Osteoblast (primary cell): ENCODE data around the gene RFTN1. TPM values are rescaled to one million over a fixed set of nuclear protein-coding genes. Genes with fewer than 3 reads are reported as not detected.

Source experiments
- DNase-seq: peaks from one replicate; pipeline ENCODE4 v3.0.0; 2011; ENCODE audit warnings: low spot score, mixed read lengths; ENCODE audit not compliant: insufficient read length; ENCODE audit errors: missing footprints
- H2AFZ ChIP-seq: 2 replicates; pipeline ENCODE4 v1.6.0; 2011; ENCODE audit warnings: mild to moderate bottlenecking, low read length
- H3K27ac ChIP-seq: 2 replicates; pipeline ENCODE4 v1.5.1; 2011; ENCODE audit warnings: mild to moderate bottlenecking, low read depth, low read length, moderate library complexity
- H3K27me3 ChIP-seq: 2 replicates; pipeline ENCODE4 v1.6.0; 2012; ENCODE audit warnings: mild to moderate bottlenecking, control low read depth, inconsistent platforms, low read length, moderate library complexity; ENCODE audit not compliant: insufficient read depth
- H3K36me3 ChIP-seq: 2 replicates; pipeline ENCODE4 v1.5.1; 2011; ENCODE audit warnings: mild to moderate bottlenecking, low read length, control low read depth, moderate library complexity; ENCODE audit not compliant: insufficient read depth
- H3K4me1 ChIP-seq: 2 replicates; pipeline ENCODE4 v1.5.1; 2011; ENCODE audit warnings: mild to moderate bottlenecking, low read length, control low read depth, moderate library complexity; ENCODE audit not compliant: insufficient read depth
- H3K4me2 ChIP-seq: 2 replicates; pipeline ENCODE4 v1.6.0; 2011; ENCODE audit warnings: mild to moderate bottlenecking, low read length; ENCODE audit not compliant: insufficient read depth
- H3K4me3 ChIP-seq: fragments of 200-600 bp; sonication (generic); 3 replicates; pipeline ENCODE4 v1.5.1; 2012; ENCODE audit warnings: mild to moderate bottlenecking, low read length, inconsistent platforms; ENCODE audit not compliant: insufficient read depth
- H3K79me2 ChIP-seq: 2 replicates; pipeline ENCODE4 v1.6.0; 2012; ENCODE audit warnings: mild to moderate bottlenecking, low read length, control low read depth, inconsistent platforms; ENCODE audit not compliant: insufficient read depth
- H3K9me3 ChIP-seq: 2 replicates; pipeline ENCODE4 v1.5.1; 2011; ENCODE audit warnings: low read depth, low read length, control low read depth
- H4K20me1 ChIP-seq: 2 replicates; pipeline ENCODE4 v1.6.0; 2012; ENCODE audit warnings: mild to moderate bottlenecking, low read length, control low read depth; ENCODE audit not compliant: insufficient read depth
- CTCF ChIP-seq: IDR thresholded peaks from 2 replicates; pipeline ENCODE4 v1.5.1; 2011; ENCODE audit warnings: mild to moderate bottlenecking, low read depth, low read length, moderate library complexity; ENCODE audit errors: extremely low read depth
- total RNA-seq: library from RNA; depleted of rRNA; stranded (reverse); fragments of >200 nt; gene quantifications from 2 replicates; pipeline ENCODE4 v1.2.3, GENCODE V29; 2012

RFTN1 gene
- total RNA-seq, 1 donor = 99.2 TPM

GRCh38 chr3:16528581-16528993 lies 15.1 kb upstream of the RFTN1 start:
- no peaks in the 10 kb centered on the region for H3K36me3 ChIP-seq
- DNase-seq = peak; percentile 77
- H3K79me2 ChIP-seq = no peaks in the 10 kb centered on the region
- H3K4me1 ChIP-seq = peaks cover 18% of the 10 kb centered on the region
- no peak for TF ChIP-seq CTCF
- no peak overlapping the region for H2AFZ ChIP-seq
- H3K9me3 ChIP-seq = peaks cover 7% of the 10 kb centered on the region
- H3K27ac ChIP-seq = peak overlapping the region; percentile 22
- peaks cover 16% of the 10 kb centered on the region for H3K27me3 ChIP-seq
- no peaks in the 10 kb centered on the region for H4K20me1 ChIP-seq
- no peak overlapping the region for H3K4me2 ChIP-seq
- H3K4me3 ChIP-seq = no peak overlapping the region

GRCh38 chr3:16528106-16528505 lies 14.6 kb upstream of the RFTN1 start:
- DNase-seq = no peak
- H3K79me2 ChIP-seq = no peaks in the 10 kb centered on the region
- H3K27me3 ChIP-seq = peaks cover 14% of the 10 kb centered on the region
- no peak overlapping the region for H3K4me2 ChIP-seq
- no peak overlapping the region for H3K4me3 ChIP-seq
- H3K9me3 ChIP-seq = peaks cover 7% of the 10 kb centered on the region
- H4K20me1 ChIP-seq = no peaks in the 10 kb centered on the region
- no peak overlapping the region for H2AFZ ChIP-seq
- H3K27ac ChIP-seq = no peak overlapping the region
- H3K36me3 ChIP-seq = no peaks in the 10 kb centered on the region
- TF ChIP-seq CTCF = no peak
- peaks cover 20% of the 10 kb centered on the region for H3K4me1 ChIP-seq

- Histone ChIP-seq H4K20me1 (no peaks in the 10 kb centered on the region), H3K4me1 (peaks cover 17% of the 10 kb centered on the region), H3K27ac (no peak overlapping the region), H2AFZ (no peak overlapping the region), H3K4me2 (no peak overlapping the region), H3K27me3 (peaks cover 4% of the 10 kb centered on the region), H3K9me3 (peaks cover 7% of the 10 kb centered on the region), H3K36me3 (no peaks in the 10 kb centered on the region), H3K4me3 (no peak overlapping the region), H3K79me2 (no peaks in the 10 kb centered on the region)
- TF ChIP-seq CTCF = no peak
- no peak for DNase-seq
These were observed 10.7 kb upstream of the RFTN1 start for GRCh38 chr3:16524196-16524595.

- no peak for TF ChIP-seq CTCF
- Histone ChIP-seq H3K4me3 (no peak overlapping the region), H3K9me3 (peaks cover 7% of the 10 kb centered on the region), H3K27me3 (peaks cover 4% of the 10 kb centered on the region), H3K4me1 (peaks cover 13% of the 10 kb centered on the region), H3K4me2 (no peak overlapping the region), H3K27ac (no peak overlapping the region), H2AFZ (no peak overlapping the region), H3K79me2 (no peaks in the 10 kb centered on the region), H4K20me1 (no peaks in the 10 kb centered on the region), H3K36me3 (no peaks in the 10 kb centered on the region)
- no peak for DNase-seq
These were observed 10.3 kb upstream of the RFTN1 start for GRCh38 chr3:16523778-16524177.
